SK-N-MC (cell line): ENCODE results near the gene NAP1L4.

Experiments used
- EZH2 ChIP-seq: fragments of 200-600 bp; sonication (generic); IDR thresholded peaks from one replicate; pipeline ENCODE4 v1.6.1; 2017; ENCODE audit warnings: antibody characterized with exemption
- FOXP2 ChIP-seq: optimal IDR thresholded peaks from 2 replicates; pipeline ENCODE3; 2011; ENCODE audit warnings: mild to moderate bottlenecking, moderate library complexity; ENCODE audit not compliant: insufficient read depth; ENCODE audit errors: extremely low read length, control extremely low read depth
- POLR2AphosphoS5 ChIP-seq: IDR thresholded peaks from 2 replicates; pipeline ENCODE4 v1.6.1; 2012; ENCODE audit warnings: mild to moderate bottlenecking, low read depth, low read length, borderline replicate concordance

DNA sequence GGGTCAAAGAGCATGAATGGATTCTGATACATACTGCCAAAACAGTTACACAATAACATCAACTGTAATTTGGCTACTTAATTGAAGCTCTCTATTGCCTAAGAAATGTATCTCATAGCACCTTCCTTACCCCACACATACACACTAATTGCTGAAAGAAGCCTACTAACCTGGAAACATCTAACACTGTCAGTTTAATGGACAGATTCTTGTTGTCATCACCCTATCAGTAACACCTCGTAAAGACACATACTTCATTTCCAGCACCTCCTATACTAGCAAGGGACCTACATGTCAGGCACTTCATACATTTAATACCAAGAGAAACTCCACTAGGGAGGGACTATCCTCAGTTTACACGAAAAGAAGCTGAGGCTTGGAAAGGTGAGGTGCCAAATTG, 9.9 kb downstream of the NAP1L4 start:
- TF ChIP-seq POLR2AphosphoS5, result no peak
- TF ChIP-seq EZH2, result no peak
- no peak for TF ChIP-seq FOXP2
